Esophagus squamous epithelium (tissue), 4 donors: ENCODE results near the gene GSDMA.

Source experiments
- CTCF ChIP-seq, 6 experiments: fragments of 450-650 bp in 4 of 6; fragments of 200-600 bp in 2 of 6; sonication (generic) in 2 of 6; IDR thresholded peaks; one replicate each; pipeline ENCODE4 v1.5.1; 2016 to 2019; ENCODE audit warnings: antibody characterized with exemption in 6 of 6, mild to moderate bottlenecking in 4 of 6, moderate library complexity in 4 of 6
- POLR2A ChIP-seq, 4 donors: fragments of 450-650 bp; IDR thresholded peaks; one replicate each; pipeline ENCODE4 v1.6.1; 2017; ENCODE audit warnings: antibody characterized with exemption in 4 of 4, mild to moderate bottlenecking in 4 of 4, moderate library complexity in 3 of 4

GRCh38 chr17:40014375-40014980 lies 51.7 kb downstream of the GSDMA start:
- no peak for TF ChIP-seq CTCF (IDR thresholded peaks at IDR 0.05)
- no peak for TF ChIP-seq POLR2A (IDR thresholded peaks at IDR 0.05)
